HG02840 (cell line): ENCODE data around the gene RAPSN.
A peak's percentile ranks its signal among the peaks of the same experiment; 100 is the strongest.

ENCODE experiments used
- ATAC-seq: cut with Tn5 transposase; IDR thresholded peaks from one replicate; pipeline ENCODE4 v1.9.1; 2021; ENCODE audit warnings: mild to moderate bottlenecking, moderate library complexity, moderate number of reproducible peaks; ENCODE audit not compliant: unreplicated experiment, low FRiP score

RAPSN gene

GRCh38 chr11:47436726-47437125 lies 12.2 kb downstream of the RAPSN start:
- ATAC-seq: no peak

GRCh38 chr11:47435687-47436086 lies 13.2 kb downstream of the RAPSN start:
- no peak for ATAC-seq

DNA sequence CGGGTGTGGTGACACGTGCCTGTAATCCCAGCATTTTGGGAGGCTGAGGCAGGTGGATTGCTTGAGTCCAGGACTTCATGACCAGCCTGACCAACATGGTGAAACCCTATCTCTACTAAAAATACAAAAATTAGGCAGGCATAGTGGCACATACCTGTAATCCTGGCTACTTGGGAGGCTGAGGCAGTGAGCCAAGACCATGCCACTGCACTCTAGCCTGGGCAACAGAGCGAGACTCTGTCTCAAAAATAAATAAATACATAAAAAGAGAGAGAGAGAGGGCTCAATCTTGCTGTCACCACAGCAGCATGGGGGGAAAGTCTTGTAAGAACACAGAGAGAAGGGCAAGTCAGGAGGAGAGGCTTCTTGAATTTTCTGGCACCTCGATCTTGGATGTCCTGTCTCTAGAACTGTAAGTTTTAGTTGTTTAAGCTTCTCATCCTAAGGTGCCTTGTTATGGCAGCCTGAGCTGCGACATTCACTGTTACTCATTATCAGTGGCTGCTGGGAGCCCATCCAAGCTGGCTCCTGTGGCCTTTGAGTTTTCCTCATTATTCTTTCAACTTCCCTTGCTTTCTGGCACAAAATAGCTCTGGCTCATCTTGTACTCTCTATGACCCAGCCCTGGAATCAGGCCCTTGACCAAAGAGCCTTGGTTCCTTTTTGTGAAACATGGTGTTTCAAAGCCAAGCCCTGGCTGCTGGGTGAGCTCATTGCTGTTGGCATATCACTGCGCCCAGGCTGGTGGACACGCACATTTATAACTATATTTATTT lies 14.7 kb downstream of the RAPSN start:
- no peak for ATAC-seq

DNA sequence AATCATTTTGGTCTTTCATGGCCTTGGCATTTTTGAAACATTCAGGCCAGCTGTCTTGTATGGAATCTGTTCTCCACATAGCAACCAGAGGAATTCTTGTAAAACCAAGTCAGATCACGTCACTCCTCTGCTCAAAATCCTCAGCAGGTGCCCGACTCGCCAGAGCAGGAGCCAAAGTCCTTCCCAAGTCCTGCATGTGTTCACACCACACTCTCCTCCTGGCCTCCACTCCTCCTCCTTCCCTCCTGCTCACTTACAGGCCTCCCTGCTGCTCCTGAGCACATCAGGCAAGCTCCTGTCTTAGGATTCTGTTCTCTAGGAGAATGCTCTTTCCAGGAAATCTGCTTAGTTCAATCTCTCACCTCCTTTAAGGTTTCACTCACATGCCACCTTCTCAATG lies 15.8 kb downstream of the RAPSN start:
- ATAC-seq: no peak

DNA sequence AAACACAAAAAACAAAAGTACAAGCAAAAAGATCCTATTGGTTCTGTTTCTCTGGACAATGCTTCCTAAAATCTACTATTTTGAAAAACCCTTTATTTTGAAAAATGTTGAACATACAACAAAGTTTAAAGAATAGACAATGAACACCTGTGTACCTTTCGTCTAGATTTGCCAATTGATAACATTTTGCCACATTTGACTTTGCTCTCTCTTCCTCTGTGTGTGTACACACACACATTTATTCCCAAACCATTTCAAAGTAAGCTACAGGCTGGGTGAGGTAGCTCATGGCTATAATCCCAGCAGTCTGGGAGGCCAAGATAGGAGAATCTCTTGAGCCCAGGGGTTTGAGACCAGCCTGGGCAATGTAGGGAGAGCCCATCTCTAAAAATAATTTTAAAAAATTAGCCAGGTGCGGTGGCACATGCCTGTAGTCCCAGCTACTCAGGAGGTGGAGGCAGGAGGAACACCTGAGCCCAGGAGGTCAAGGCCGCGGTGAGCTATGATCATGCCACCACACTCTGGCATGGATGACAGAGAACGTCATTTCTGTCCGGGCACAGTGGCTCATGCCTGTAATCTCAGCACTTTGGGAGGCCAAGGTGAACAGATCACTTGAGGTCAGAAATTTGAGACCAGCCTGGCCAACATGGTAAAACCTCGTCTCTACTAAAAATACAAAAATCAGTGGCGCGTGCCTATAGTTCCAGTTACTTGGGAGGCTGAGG lies 17.4 kb downstream of the RAPSN start:
- no peak for ATAC-seq

GRCh38 chr11:47430524-47430923 lies 18.4 kb downstream of the RAPSN start:
- ATAC-seq: no peak

DNA sequence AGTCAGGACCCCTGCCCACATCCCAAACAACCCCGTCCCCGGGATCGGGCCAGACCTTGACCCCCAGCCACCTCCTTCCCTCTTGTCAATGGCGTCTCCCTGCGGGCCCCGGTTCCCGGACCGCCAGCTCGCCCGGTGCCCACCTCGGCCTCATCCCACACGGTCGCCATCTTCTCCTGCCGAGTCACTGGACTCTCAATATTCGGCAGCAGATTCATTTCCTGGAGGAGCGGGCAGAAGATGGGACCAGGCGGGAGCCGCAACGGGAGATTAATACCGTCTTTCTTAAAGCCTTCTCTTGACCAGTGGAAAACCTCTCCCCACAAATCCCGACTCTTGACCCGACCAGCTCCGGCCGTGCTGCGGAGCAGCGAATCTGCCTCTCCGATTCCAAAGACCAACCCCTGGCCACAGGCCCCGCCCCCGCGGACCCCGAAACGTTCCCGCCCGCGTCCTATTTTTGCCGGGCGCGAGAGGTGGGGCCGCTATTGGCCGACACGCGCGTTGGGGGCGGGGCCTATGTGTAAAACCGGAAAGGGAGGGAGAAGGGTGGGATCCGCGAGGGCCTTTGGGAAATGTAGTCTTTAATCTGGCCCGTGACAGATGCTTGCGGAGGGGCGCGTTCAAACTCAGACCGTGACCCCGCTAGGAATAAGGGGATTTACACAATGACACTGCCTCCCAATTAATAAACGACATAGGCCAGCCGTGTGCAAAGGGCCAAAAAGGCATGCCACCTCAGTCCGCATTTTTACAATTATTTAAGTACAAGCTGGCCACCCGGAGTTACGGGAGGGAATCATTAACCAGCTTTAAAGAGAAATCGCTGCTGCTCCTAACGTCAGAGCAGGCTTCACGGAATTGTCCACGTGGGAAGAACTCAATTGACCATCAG lies 22.6 kb downstream of the RAPSN start, which contains the start of gene PSMC3:
Gene PSMC3 (minus strand): TSS at position 378 of the 895 bp plus-strand sequence. CDS start 160 bp downstream, at position 218.
- ATAC-seq: peak; percentile 93

DNA sequence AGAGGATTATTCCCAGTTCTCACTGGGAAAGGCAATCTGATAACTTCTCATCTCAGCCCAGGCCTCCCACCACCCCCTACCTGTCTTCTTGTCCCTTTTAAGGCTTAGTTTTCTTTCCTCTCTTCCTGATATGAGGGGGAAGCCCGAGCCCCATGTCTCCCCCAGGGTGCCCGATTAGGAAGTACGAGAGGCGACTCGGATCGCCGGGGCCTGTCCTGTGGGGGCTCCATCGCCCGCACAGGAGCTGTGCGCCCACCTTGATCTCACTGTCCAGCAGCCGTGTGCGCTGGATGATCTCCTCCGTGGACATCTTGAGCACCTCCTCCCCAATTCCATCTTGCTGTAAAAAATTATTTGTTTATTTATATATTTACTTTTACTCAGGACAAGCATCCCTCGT lies 23.3 kb downstream of the RAPSN start:
- no peak for ATAC-seq

GRCh38 chr11:47418454-47419259 lies 30.3 kb downstream of the RAPSN start:
- no peak for ATAC-seq

GRCh38 chr11:47417712-47418111 lies 31.2 kb downstream of the RAPSN start:
- no peak for ATAC-seq

DNA sequence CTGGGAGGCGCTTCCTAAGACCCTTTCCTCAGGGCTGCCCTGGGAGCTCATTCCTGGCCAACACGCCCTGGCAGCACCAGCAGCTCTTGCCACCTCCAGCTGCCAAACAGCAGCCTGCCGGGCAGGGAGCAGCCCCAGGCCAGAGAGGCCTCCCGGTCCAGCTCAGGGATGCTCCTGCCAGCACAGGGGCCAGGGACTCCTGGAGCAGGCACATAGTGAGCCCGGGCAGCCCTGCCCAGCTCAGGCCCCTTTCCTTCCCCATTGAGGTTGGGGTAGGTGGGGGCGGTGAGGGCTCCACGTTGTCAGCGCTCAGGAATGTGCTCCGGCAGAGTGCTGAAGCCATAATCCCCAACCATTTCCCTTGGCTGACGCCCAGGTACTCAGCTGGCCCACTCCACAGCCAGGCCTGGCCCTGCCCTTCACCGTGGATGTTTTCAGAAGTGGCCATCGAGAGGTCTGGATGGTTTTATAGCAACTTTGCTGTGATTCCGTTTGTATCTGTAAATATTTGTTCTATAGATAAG lies 32.9 kb downstream of the RAPSN start:
- ATAC-seq: no peak

- no peak for ATAC-seq
These were observed 33.7 kb downstream of the RAPSN start for GRCh38 chr11:47415091-47415854.

DNA sequence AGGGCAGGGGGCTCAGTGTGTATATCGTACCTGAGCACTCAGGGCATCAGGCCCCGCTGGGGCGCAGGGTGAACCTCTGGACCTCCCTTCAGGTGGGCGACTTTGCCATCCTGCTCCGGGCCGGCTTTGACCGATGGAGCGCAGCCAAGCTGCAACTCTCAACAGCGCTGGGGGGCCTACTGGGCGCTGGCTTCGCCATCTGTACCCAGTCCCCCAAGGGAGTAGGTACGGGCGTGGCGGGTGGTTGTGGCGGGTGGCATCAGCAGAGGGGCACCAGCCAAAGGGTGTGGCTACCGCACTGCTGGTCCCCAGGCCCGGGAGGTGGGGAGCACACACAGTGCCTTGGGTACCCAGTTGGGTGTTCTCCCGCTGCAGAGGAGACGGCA lies 34.3 kb downstream of the RAPSN start:
- no peak for ATAC-seq

DNA sequence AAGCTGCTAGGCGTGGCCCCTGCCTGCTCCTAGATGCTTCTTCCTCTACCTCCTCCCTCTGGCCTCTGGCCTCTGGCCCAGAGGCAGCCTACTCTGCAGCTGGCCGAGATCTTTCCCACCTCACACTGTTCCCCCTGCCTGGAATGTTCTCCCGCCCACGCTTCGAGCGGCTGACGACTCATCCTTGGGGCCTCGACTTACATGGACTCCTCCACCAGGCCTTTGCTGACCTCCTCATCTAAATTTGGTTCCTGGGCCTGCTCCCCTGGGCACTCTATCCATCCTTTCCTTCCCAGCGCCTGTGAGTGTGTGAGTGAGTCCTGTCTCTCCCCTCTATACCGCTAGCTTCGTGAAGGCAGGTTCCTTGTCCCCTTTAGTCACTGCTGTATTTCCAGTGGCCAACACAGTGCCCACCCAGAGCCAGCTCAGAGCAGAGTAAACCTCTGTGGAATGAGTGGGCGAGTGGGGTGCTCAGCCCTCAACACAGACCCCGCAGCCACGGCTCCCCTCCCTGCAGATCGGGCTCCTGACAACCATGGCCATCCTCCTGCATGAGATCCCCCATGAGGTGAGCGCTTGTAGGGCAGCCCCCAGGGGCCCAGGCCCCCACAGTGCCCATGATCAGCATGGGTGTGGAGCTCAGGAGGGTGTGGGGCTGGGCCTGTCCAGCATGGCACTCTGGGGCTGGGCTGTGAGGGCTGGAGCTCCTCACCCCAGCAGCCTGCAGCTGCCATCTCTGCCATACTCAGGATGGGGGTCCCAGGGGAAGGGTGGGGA lies 34.8 kb downstream of the RAPSN start:
- ATAC-seq: no peak

DNA sequence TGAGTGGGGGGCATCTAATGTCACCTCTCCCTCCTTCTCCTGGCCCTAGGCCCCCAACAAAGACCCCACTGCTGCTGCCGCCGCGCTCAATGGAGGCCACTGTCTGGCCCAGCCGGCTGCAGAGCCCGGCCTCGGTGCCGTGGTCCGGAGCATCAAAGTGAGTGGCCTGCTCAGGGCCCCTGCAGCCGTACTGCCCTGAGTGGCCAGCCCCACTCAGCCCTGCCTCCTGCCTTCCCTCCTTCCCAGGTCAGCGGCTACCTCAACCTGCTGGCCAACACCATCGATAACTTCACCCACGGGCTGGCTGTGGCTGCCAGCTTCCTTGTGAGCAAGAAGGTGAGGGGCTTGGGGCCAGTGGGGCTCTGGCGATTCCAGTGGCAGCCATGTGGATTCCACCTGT lies 35.6 kb downstream of the RAPSN start:
- no peak for ATAC-seq

DNA sequence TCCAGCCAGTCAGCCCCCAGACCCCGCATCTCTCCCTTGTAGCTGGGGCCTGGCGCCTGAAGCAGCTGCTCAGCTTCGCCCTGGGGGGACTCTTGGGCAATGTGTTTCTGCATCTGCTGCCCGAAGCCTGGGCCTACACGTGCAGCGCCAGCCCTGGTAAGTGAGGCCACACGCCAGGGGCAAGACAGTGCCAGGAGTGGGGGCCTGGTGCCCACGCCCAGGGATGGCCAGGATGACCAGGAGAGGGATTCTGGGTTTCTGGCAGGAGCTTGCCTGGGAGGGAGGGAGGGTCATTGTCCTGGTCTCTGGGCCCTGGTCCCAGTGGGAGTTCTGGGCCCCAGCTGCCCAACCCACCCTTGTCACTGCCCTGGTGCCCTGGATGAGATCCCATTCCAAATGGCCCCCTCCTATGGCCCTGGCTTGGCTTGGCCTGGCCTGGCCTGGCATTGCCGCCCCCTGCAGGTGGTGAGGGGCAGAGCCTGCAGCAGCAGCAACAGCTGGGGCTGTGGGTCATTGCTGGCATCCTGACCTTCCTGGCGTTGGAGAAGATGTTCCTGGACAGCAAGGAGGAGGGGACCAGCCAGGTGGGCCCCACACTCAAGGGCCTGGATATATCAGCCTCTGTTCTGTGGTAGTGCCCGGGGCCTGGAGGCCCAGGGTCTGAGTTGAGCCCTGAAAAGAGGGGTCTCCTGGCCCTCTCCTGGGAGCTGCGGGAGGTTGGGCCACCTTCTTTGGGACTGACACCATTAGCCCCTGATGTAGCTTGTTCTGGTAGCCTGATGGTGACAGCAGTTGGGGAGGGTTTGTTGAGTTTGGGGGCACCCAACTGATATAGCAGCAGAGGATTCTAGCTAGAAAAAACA lies 36.8 kb downstream of the RAPSN start:
- ATAC-seq: no peak
